AG04450 (cell line): ENCODE measurements around the gene SRSF1. TPM values are rescaled to one million over a fixed set of nuclear protein-coding genes. Genes with fewer than 3 reads are reported as not detected.

Experiments
- polyA plus RNA-seq: library from polyadenylated mRNA; depleted of rRNA; stranded (reverse); fragments of >200 nt; gene quantifications from 2 replicates; pipeline ENCODE4 v1.2.3, GENCODE V29; 2011; rRNA removed
- small RNA-seq: library from RNA; depleted of rRNA; stranded (forward); fragments of <200 nt; gene quantifications from one replicate; pipeline ENCODE3, GENCODE V24; 2012; ENCODE audit warnings: low read depth; ENCODE audit not compliant: insufficient read length

The SRSF1 gene
- polyA plus RNA-seq, 1 experiment = 249 TPM

Small RNA genes lying within 50 kb of the gene (small RNA-seq; reads per million reads assigned to genes)
- gene AC015813.4 = not detected

Other genes with a start within 250 kb of the SRSF1 start
- gene MRPS23, start 157.2 kb downstream of the SRSF1 start, polyA plus RNA-seq = 27.5 and 34.1 TPM in 2 replicates
- 21.6 and 27.6 TPM in 2 replicates for gene CUEDC1, start 51.8 kb downstream of the SRSF1 start, polyA plus RNA-seq
- 34.2 and 38.9 TPM in 2 replicates for gene VEZF1, start 19.0 kb downstream of the SRSF1 start, polyA plus RNA-seq
- gene DYNLL2, start 76.2 kb upstream of the SRSF1 start, polyA plus RNA-seq = 16.7 and 18.2 TPM in 2 replicates
- gene OR4D1, start 141.1 kb upstream of the SRSF1 start, polyA plus RNA-seq = not detected in 2 replicates
- not detected in 2 replicates for gene OR4D2, start 159.7 kb upstream of the SRSF1 start, polyA plus RNA-seq
- not detected in 2 replicates for gene EPX, start 185.5 kb upstream of the SRSF1 start, polyA plus RNA-seq
- gene MKS1, start 212.0 kb upstream of the SRSF1 start, polyA plus RNA-seq = 13.5 and 14.4 TPM in 2 replicates
- gene LPO, start 231.3 kb upstream of the SRSF1 start, polyA plus RNA-seq = not detected in 2 replicates